OCI-LY1 (cell line): ENCODE results near the gene MINDY4.

ENCODE experiments used
- CTCF ChIP-seq: fragments of 200-600 bp; sonication (generic), shearing (Covaris generic); IDR thresholded peaks from 2 replicates; pipeline ENCODE4 v1.5.1; 2017; ENCODE audit warnings: mild to moderate bottlenecking, antibody characterized with exemption, low read length, moderate library complexity, mixed read lengths
- EZH2 ChIP-seq: fragments of 200-600 bp; sonication (generic), shearing (Covaris generic); IDR thresholded peaks from 2 replicates; pipeline ENCODE4 v1.8.0; 2017; ENCODE audit warnings: borderline replicate concordance, mixed run types, mild to moderate bottlenecking, antibody characterized with exemption, low read length, moderate library complexity, mixed read lengths

DNA sequence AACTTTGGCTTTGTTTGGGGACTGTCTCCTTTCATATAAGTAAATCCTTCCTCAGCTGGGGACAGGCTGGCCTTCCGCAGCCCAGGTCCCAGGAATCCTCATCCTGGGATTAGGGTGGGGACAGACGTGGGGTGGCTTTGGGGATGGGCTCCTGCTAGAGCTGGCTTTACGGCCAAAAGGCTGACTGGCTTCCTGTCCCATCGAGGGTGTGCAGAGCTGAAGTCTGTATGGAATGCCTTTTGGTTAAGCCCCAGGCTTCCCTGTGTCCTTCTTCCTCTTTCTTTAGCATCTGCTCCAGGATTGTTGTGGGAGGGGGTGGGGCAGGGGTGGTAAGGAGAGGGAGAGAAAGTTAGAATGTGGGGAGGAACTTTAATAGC, 81.1 kb downstream of the MINDY4 start:
- no peak for TF ChIP-seq CTCF
- TF ChIP-seq EZH2 = no peak
